Sigmoid colon (tissue), 4 donors: ENCODE results near the gene IFI27.

Experiments used
- EP300 ChIP-seq, 4 donors: sonication (generic); formaldehyde crosslinking; IDR thresholded peaks; one replicate each; pipeline ENCODE4 v1.6.1; 2017; ENCODE audit warnings: antibody characterized with exemption in 4 of 4
- POLR2A ChIP-seq, 2 donors: fragments of 450-650 bp; IDR thresholded peaks; one replicate each; pipeline ENCODE4 v1.6.1; 2016; ENCODE audit warnings: antibody characterized with exemption in 2 of 2, mild to moderate bottlenecking in 2 of 2, moderate library complexity in 2 of 2
- TF ChIP-seq, protein P1 (sequence below), 4 experiments: fragments of 450-650 bp in 3 of 4; fragments of 200-600 bp in 1 of 4; IDR thresholded peaks; one replicate each; pipeline ENCODE4 v1.5.1; 2016 to 2019; ENCODE audit warnings: antibody characterized with exemption in 4 of 4, mild to moderate bottlenecking in 3 of 4, moderate library complexity in 2 of 4

DNA sequence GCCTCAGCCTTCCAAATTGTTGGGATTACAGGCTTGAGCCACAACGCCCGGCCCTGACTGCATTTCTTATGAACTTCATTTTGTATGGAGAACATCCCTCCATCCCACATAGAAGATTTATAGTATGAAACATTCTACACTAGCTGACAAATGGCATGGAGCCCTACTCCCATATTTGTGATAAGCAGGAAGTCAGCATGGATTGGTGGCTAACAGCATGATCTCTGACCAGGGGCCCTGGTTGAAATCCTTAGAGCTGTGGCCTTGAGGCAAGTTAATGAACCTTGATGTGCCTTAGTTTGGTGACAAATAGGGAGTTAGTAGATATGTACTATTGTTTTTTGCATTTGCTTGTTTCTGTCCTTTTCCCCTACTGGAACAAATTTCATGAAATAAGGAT, 17.1 kb upstream of the IFI27 start:
- TF ChIP-seq, protein P1, sequence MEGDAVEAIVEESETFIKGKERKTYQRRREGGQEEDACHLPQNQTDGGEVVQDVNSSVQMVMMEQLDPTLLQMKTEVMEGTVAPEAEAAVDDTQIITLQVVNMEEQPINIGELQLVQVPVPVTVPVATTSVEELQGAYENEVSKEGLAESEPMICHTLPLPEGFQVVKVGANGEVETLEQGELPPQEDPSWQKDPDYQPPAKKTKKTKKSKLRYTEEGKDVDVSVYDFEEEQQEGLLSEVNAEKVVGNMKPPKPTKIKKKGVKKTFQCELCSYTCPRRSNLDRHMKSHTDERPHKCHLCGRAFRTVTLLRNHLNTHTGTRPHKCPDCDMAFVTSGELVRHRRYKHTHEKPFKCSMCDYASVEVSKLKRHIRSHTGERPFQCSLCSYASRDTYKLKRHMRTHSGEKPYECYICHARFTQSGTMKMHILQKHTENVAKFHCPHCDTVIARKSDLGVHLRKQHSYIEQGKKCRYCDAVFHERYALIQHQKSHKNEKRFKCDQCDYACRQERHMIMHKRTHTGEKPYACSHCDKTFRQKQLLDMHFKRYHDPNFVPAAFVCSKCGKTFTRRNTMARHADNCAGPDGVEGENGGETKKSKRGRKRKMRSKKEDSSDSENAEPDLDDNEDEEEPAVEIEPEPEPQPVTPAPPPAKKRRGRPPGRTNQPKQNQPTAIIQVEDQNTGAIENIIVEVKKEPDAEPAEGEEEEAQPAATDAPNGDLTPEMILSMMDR (IDR thresholded peaks at IDR 0.05) = no peak
- TF ChIP-seq EP300 (IDR thresholded peaks at IDR 0.05) (no peak), POLR2A (IDR thresholded peaks at IDR 0.05) (no peak)
